Measurements from ENCODE around the gene SLAMF9.

The SLAMF9 gene

DNA sequence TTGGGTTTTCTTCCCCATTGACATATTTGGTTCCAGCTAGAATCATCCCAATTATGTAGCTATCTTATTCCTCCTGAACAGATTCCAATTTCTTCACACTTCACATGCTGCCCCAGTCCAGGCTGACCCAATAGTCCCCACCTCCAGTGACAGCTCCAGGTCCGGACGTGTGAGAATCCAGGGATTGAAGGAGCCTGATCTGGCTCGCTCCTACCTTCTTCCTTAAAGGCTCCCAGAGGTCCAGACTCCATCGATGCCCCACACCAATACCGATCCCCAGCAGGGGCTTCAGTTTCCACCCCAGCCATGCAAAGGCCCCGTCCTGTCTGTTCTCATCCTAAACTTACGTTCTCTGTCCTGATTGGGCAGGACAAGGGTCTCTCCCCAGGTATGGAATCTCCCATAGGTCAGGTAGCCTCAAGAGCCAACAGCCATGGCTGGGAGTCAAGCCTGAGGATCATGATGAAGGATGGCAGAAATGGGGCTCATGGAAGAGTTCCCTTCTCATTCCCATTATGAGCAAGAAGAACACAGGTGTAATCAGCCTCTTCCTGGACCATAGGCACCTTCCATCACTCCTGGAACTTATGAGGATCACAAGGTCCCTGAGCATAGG, 20.4 kb upstream of the SLAMF9 start:
- no peak for DNase-seq

DNA sequence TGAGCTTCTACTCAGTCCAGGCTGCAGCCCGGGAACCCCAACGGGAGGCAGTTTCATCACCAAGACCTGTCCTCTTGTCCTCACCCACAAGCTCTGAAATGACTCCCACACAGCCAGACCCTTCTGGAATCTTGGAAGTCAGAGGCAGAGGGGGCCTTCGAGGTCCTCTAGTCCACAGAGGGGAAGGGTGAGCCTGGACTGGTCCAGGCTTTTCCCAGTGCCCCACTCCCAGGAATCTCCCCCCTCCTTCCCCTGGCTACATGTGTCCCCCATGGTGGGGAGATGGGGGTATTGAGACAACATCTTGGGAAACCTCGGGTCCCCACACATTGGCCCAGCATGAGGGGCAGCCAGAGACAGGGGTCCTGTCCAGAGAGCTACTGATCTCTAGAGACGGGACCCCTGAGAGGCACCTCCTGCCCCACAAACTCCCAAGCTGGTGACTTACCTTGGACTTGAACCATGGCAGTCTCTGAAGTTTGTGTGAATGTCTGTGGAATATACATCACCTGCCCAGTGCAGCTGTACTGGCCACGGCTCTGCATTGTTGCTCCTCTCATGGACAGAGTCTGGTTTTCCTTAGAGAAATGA, 19.4 kb upstream of the SLAMF9 start:
- no peak for DNase-seq

GRCh38 chr1:159972443-159973205, 18.6 kb upstream of the SLAMF9 start:
- DNase-seq, result no peak

DNA sequence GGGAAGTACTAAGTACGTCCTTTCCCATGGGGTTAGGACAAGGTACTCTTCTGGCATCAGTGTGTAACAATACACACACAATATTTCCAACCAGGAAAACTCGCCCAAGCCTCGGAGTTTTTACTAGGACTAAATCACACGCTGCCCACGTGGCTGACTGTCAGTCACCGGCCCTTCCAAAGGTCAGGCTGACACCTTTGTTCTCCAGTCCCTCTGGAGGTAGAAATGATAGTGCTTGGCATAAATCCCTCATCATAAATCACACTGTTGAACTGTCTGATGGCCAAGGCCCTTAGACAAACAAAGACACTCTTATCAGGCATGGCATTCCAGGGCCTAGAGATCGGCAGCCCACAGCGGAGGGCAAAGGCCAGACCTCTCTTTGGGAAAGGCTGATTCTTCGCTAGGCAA, 16.9 kb upstream of the SLAMF9 start:
- no peak for DNase-seq

DNA sequence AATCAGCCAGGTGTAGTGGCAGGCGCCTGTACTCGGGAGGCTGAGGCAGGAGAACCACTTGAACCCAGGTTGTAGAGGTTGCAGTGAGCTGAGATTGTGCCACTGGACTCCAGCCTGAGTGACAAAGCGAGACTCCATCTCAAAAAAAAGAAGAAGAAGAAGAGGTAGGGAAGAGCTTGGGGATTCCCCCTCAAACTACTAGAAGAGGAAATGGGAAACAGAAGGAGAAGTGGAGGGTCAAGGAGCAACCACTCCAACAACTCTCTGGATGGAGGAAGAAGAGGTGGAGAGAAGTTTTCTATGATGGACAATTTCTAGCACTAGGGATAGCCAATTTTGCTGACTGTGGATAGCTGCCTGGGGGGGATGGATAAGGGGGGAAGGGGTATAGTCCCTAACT, 14.9 kb upstream of the SLAMF9 start:
- peak; percentile 29 for DNase-seq

- no peak for DNase-seq
Observed at GRCh38 chr1:159965263-159965662, 11.2 kb upstream of the SLAMF9 start.

GRCh38 chr1:159964144-159964543, 10.1 kb upstream of the SLAMF9 start:
- no peak for DNase-seq

GRCh38 chr1:159962176-159962575, 8.1 kb upstream of the SLAMF9 start:
- no peak for DNase-seq

- no peak for DNase-seq
Observed at GRCh38 chr1:159961636-159962035, 7.6 kb upstream of the SLAMF9 start.

DNA sequence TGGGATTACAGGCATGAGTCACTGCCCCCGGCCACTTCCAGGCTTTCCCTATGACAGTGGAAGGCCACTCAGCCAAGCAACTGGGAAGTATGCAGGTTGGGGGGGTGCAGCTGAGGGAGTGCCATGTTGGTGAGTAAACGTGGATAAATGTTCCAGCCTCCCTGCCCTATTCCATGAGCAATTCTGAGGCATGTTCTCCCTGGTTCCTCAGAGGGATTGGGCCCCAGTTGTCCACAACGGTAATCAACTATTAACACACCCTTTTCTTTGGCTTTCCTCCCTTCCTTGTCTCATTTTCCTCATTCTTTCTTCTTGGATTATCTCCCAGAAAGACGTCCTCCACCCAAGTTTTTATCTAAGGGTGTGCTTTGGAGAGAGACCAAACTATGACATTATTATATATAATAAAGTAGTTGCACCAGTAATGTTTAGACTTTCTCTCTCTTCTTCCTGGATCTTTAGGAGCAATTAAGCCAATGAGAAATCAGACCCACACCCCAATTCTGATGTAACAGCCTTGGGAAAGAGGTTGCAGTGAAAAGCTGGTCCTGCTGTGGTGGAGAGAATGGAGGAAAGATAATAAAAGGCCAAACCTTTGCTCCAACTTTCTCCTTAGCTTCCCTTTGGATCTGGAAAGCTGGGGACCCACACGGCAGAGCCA, 6.8 kb upstream of the SLAMF9 start:
- DNase-seq, result no peak

- no peak for DNase-seq
Observed at GRCh38 chr1:159959451-159959850, 5.4 kb upstream of the SLAMF9 start.

DNA sequence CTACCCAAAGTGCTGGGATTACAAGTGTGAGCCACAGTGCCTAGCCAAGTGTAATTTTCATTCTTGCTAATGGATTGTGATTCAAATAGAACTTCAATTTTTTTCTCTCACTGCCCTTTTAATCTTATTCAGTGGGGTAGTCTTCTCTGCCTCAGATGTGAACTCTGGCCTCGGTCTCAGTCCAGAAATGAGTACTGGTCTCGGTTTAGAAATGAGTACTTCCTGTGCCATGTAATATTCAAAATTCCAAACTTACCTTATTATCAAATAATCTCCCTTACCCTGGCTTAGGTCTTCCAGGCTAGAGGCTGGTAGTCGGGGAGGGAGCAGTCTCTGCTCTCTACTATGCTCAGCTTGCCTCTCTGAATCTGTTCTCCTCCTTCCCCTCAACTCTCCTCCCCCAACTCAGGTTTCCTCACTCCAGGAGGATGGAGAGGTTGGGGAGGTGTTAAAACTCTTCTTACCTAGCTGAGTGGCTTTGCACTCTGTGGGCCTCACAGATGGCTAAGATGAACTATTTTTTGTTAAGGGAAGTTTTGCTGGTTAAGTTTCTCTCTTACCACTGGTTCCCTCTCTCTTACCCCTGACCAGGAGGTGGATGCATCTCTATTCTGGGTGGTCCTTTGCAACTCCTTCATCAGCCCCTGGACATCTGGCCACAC, 4.8 kb upstream of the SLAMF9 start:
- DNase-seq, result no peak

- no peak for DNase-seq
Observed at GRCh38 chr1:159957824-159958268, 3.8 kb upstream of the SLAMF9 start.

DNA sequence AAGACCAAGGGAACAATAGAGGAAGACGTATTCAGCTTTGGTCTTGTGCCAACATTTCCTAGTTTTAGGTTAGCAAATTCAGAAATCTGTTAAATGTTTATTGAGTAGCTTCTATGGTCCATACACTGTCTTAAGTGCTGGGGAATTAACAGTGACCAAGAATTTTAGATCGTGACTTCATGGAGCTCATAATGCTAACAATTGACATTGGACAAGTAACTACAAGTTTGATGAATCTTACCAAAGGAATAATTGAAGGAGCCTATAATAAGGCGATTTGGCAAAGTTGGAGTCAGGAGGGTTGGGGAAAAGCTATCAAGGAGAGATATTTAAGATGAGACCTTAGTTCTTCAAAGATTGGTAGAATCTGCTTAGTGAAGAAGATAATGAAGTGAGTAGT, 1.4 kb upstream of the SLAMF9 start:
- DNase-seq, result no peak

GRCh38 chr1:159952932-159953331, 1.1 kb downstream of the SLAMF9 start:
- DNase-seq, result no peak

DNA sequence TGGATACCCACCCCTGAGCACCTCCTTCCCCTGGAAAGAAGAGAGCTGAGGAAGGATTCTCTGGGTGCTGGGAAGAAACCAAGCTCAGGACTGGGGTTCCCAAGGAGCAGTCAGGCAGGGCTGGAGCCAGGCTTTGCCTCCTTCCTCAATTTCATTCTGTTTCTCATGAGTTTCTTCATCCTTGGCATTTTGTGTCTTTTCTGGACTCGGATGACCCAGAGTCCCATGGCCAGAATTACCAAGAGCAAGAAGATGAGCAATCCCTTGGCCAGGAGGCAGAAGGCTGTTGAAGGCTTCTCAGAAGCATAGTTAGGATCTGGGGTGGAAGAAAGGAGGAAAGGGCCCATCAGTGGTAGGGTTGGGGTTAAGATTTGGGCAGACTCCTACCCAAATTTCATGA, 2.5 kb downstream of the SLAMF9 start:
- peak; percentile 90 for DNase-seq

DNA sequence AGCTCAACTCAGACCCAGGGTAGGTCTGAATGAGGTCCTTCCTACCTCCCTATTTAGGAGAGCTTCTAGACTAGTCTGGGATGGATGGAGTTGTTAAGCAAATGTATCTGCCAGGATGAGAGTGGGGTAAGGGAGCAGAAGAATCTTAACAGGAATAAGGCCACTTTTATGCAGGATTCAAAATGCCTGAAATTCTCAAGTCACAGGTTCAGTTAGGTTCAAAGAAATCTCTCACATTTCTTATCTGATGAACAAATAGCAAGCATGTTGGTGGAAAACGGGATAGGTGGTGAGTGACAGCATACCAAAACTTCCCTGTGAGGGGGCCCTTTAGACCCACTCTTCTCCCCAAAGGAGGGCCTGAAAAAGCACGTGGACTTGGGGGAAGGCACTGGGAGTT, 3.0 kb downstream of the SLAMF9 start:
- no peak for DNase-seq

- DNase-seq, result peak; percentile 54
Observed at GRCh38 chr1:159949981-159950381, 4.1 kb downstream of the SLAMF9 start.

GRCh38 chr1:159949123-159949522, 4.9 kb downstream of the SLAMF9 start:
- no peak for DNase-seq

GRCh38 chr1:159947942-159948341, 6.1 kb downstream of the SLAMF9 start:
- DNase-seq, result no peak

- DNase-seq, result no peak
Observed at GRCh38 chr1:159946242-159947187, 7.5 kb downstream of the SLAMF9 start.

Measured in inflammatory macrophage treated with lipopolysaccharide for 4 hours (primary cell).